Measurements from ENCODE around the gene CEP89.

DNA sequence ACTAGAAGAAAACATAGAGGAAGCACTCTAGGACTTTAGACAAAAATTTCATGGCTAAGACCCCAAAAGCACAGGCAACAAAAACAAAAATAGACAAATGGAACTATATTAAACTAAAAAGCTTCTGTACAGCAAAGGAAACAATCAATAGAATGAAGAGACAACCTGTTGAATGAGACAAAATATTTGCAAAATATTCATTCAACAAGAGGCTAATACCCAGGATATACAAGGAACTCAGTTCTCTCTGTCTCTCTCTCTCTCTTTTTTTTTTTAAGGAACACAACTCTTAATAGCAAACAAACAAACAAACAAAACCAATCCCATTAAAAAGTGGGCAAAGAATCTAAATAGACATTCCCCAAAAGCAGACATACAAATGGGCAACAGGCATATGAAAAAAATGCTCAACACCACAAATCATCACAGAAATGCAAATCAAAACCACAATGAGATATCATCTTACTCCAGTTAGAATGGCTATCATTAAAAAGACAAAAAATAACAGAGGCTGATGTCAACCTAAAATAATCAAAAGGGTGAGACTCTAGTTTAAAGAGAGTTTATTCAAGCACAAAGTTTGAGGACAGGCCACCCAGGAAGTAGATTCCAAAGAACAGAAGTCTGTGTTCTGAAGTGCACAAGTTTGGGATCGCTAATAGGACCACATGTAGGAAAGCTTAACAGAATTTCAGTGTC, 75.1 kb downstream of the CEP89 start:
- TF ChIP-seq, protein P1, sequence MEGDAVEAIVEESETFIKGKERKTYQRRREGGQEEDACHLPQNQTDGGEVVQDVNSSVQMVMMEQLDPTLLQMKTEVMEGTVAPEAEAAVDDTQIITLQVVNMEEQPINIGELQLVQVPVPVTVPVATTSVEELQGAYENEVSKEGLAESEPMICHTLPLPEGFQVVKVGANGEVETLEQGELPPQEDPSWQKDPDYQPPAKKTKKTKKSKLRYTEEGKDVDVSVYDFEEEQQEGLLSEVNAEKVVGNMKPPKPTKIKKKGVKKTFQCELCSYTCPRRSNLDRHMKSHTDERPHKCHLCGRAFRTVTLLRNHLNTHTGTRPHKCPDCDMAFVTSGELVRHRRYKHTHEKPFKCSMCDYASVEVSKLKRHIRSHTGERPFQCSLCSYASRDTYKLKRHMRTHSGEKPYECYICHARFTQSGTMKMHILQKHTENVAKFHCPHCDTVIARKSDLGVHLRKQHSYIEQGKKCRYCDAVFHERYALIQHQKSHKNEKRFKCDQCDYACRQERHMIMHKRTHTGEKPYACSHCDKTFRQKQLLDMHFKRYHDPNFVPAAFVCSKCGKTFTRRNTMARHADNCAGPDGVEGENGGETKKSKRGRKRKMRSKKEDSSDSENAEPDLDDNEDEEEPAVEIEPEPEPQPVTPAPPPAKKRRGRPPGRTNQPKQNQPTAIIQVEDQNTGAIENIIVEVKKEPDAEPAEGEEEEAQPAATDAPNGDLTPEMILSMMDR (IDR thresholded peaks at IDR 0.05) = no peak
- TF ChIP-seq POLR2A (IDR thresholded peaks at IDR 0.05) = no peak
